Neuronal stem cell (in vitro differentiated cells): Measurements from ENCODE around the gene RSPH6A.
A peak's percentile ranks its signal among the peaks of the same experiment; 100 is the strongest.

ENCODE experiments used
- DNase-seq: peaks from one replicate; pipeline ENCODE4 v3.0.0-alpha.2; 2013; ENCODE audit warnings: low spot score
- H2AFZ ChIP-seq: one replicate; pipeline ENCODE4 v1.6.1; 2013; ENCODE audit warnings: mild to moderate bottlenecking, low read length, inconsistent platforms
- H2AK5ac ChIP-seq: 2 replicates; pipeline ENCODE4 v1.6.1; 2013; ENCODE audit warnings: low read depth, mild to moderate bottlenecking, inconsistent platforms, low read length, moderate library complexity, mixed read lengths
- H2BK120ac ChIP-seq: 2 replicates; pipeline ENCODE4 v1.6.1; 2013; ENCODE audit warnings: low read depth, mild to moderate bottlenecking, inconsistent platforms, low read length, moderate library complexity, mixed read lengths
- H2BK12ac ChIP-seq: one replicate; pipeline ENCODE4 v1.6.1; 2013; ENCODE audit warnings: low read length, inconsistent platforms
- H2BK15ac ChIP-seq: 2 replicates; pipeline ENCODE4 v1.6.1; 2013; ENCODE audit warnings: mild to moderate bottlenecking, low read length, inconsistent platforms, mixed read lengths
- H2BK5ac ChIP-seq: one replicate; pipeline ENCODE4 v1.6.1; 2013; ENCODE audit warnings: inconsistent platforms, mild to moderate bottlenecking, low read length, moderate library complexity
- H3K14ac ChIP-seq: one replicate; pipeline ENCODE4 v1.6.1; 2013; ENCODE audit warnings: low read length, inconsistent platforms
- H3K18ac ChIP-seq: 2 replicates; pipeline ENCODE4 v1.6.1; 2013; ENCODE audit warnings: low read length, inconsistent platforms
- H3K23ac ChIP-seq: 2 replicates; pipeline ENCODE4 v1.6.1; 2013; ENCODE audit warnings: low read depth, mild to moderate bottlenecking, mixed read lengths, low read length, inconsistent platforms; ENCODE audit not compliant: poor library complexity
- H3K27ac ChIP-seq: replicated peaks from 3 replicates; pipeline ENCODE4 v1.5.1; 2013; ENCODE audit warnings: low read length, inconsistent platforms
- H3K27me3 ChIP-seq, 3 experiments: 2 replicates each; pipeline ENCODE4 v1.6.1; 2013; ENCODE audit warnings: low read length in 3 of 3, mild to moderate bottlenecking in 2 of 3, inconsistent platforms in 1 of 3, low read depth in 1 of 3, mixed read lengths in 1 of 3, moderate library complexity in 1 of 3; ENCODE audit not compliant: control insufficient read depth in 3 of 3, insufficient read depth in 3 of 3
- H3K36me3 ChIP-seq, 2 donors: replicated peaks in 1 of 2; 2 replicates each; pipeline ENCODE4 v1.6.1; 2013; ENCODE audit warnings: low read length in 2 of 2; ENCODE audit not compliant: control insufficient read depth in 2 of 2, insufficient read depth in 2 of 2
- H3K4ac ChIP-seq: 2 replicates; pipeline ENCODE4 v1.6.1; 2013; ENCODE audit warnings: inconsistent platforms, mild to moderate bottlenecking, low read length, moderate library complexity
- H3K4me1 ChIP-seq, 2 donors: 1 replicate in 1 of 2; 2 replicates in 1 of 2; pipeline ENCODE4 v1.6.1; 2013; ENCODE audit warnings: low read length in 2 of 2, low read depth in 1 of 2; ENCODE audit not compliant: control insufficient read depth in 2 of 2, insufficient read depth in 1 of 2
- H3K4me2 ChIP-seq: one replicate; pipeline ENCODE4 v1.6.1; 2013; ENCODE audit warnings: mild to moderate bottlenecking, low read length, inconsistent platforms; ENCODE audit not compliant: insufficient read depth, poor library complexity, severe bottlenecking
- H3K4me3 ChIP-seq, 2 donors: 2 replicates each; pipeline ENCODE4 v1.5.1; 2013; ENCODE audit warnings: low read length in 2 of 2, mild to moderate bottlenecking in 2 of 2, inconsistent platforms in 1 of 2, moderate library complexity in 1 of 2
- H3K79me1 ChIP-seq: one replicate; pipeline ENCODE4 v1.6.1; 2013; ENCODE audit warnings: low read depth, mild to moderate bottlenecking, inconsistent platforms, low read length, moderate library complexity
- H3K9ac ChIP-seq: one replicate; pipeline ENCODE4 v1.6.1; 2013; ENCODE audit warnings: mild to moderate bottlenecking, low read depth, low read length, inconsistent platforms; ENCODE audit not compliant: poor library complexity
- H3K9me3 ChIP-seq, 2 donors: replicated peaks in 1 of 2; 2 replicates each; pipeline versions ENCODE3 to v1.6.1; 2013; ENCODE audit warnings: low read length in 2 of 2, mild to moderate bottlenecking in 2 of 2, inconsistent platforms in 1 of 2, low read depth in 1 of 2, mixed read lengths in 1 of 2, moderate library complexity in 1 of 2; ENCODE audit not compliant: control insufficient read depth in 2 of 2, insufficient read depth in 1 of 2
- H4K8ac ChIP-seq: one replicate; pipeline ENCODE4 v1.6.1; 2013; ENCODE audit warnings: low read depth, mild to moderate bottlenecking, inconsistent platforms, low read length, moderate library complexity
- H4K91ac ChIP-seq: one replicate; pipeline ENCODE4 v1.6.1; 2013; ENCODE audit warnings: low read length, low read depth, mild to moderate bottlenecking, inconsistent platforms; ENCODE audit not compliant: poor library complexity
- WGBS, 2 donors: extraction: QIAGEN DNeasy Blood & Tissue Kit; methylation state at CpG; one replicate each; pipeline ENCODE4 v1.1.7; 2013; ENCODE audit warnings: missing lambda C conversion rate in 2 of 2, mixed read lengths in 1 of 2; ENCODE audit not compliant: insufficient read length in 2 of 2, insufficient replicate concordance in 1 of 2; ENCODE audit errors: extremely low coverage in 2 of 2; 5-methylcytosine and 5-hydroxymethylcytosine counted together

The RSPH6A gene

GRCh38 chr19:45768984-45769782 lies 45.9 kb downstream of the RSPH6A start, which contains the start of gene SIX5:
TSS of gene SIX5 (minus strand) at chr19:45769252. CDS start at chr19:45768844, 408 bp downstream.
- H3K27ac ChIP-seq, result peak within 1 kb of the TSS; percentile 100
- no CpG with 5 or more reads among the region's 70 CpGs for WGBS, 2 donors
- H3K4me1 ChIP-seq, result peaks cover 24% of the 10 kb centered on the region in 2 donors
- H4K91ac ChIP-seq, result peak within 1 kb of the TSS; percentile 95
- H2BK12ac ChIP-seq, result peak within 1 kb of the TSS; percentile 73
- H2BK5ac ChIP-seq, result peak within 1 kb of the TSS; percentile 99
- H3K9ac ChIP-seq, result peak within 1 kb of the TSS; percentile 100
- H4K8ac ChIP-seq, result peak within 1 kb of the TSS; percentile 52
- peak within 1 kb of the TSS; percentile 76 for H3K4ac ChIP-seq
- H3K4me2 ChIP-seq, result peak within 1 kb of the TSS; percentile 97
- peak within 1 kb of the TSS; percentile 100 for H3K18ac ChIP-seq
- H3K14ac ChIP-seq, result peak within 1 kb of the TSS; percentile 99
- H2AK5ac ChIP-seq, result peak within 1 kb of the TSS; percentile 100
- no peaks in the 10 kb centered on the region for H3K27me3 ChIP-seq
- peak within 1 kb of the TSS; percentile 91 to 97 for H3K4me3 ChIP-seq
- peaks cover 21% of the 10 kb centered on the region for H3K79me1 ChIP-seq
- no peaks in the 10 kb centered on the region for H3K9me3 ChIP-seq
- peak within 1 kb of the TSS; percentile 92 for H2BK15ac ChIP-seq
- peak within 1 kb of the TSS; percentile 73 for H2BK120ac ChIP-seq
- peak; percentile 99 for DNase-seq
- H3K23ac ChIP-seq, result peak within 1 kb of the TSS; percentile 100
- peaks cover 13 to 44% of the 10 kb centered on the region in 2 donors for H3K36me3 ChIP-seq
- peak within 1 kb of the TSS; percentile 91 for H2AFZ ChIP-seq

- H4K91ac ChIP-seq, result peak overlapping the region; percentile 95
- no peaks in the 10 kb centered on the region for H3K9me3 ChIP-seq
- peaks cover 21% of the 10 kb centered on the region for H3K79me1 ChIP-seq
- peak overlapping the region; percentile 76 for H3K4ac ChIP-seq
- H3K36me3 ChIP-seq, result peaks cover 12 to 41% of the 10 kb centered on the region in 2 donors
- H2BK5ac ChIP-seq, result peak overlapping the region; percentile 99
- H3K27ac ChIP-seq, result peak overlapping the region; percentile 100
- H2BK120ac ChIP-seq, result peak overlapping the region; percentile 73
- peak overlapping the region; percentile 100 for H2AK5ac ChIP-seq
- peak overlapping the region; percentile 73 for H2BK12ac ChIP-seq
- H3K27me3 ChIP-seq, result no peaks in the 10 kb centered on the region
- no peak for DNase-seq
- peaks cover 29 to 30% of the 10 kb centered on the region in 2 donors for H3K4me1 ChIP-seq
- peak overlapping the region; percentile 99 for H3K14ac ChIP-seq
- no CpG with 5 or more reads among the region's 33 CpGs for WGBS, 2 donors
- H3K4me3 ChIP-seq, result peak overlapping the region; percentile 91 to 97
- H2AFZ ChIP-seq, result peak overlapping the region; percentile 84
- peak overlapping the region; percentile 97 for H3K4me2 ChIP-seq
- peak overlapping the region; percentile 30 for H2BK15ac ChIP-seq
- peak overlapping the region; percentile 100 for H3K23ac ChIP-seq
- H3K9ac ChIP-seq, result peak overlapping the region; percentile 100
- peak overlapping the region; percentile 100 for H3K18ac ChIP-seq
- H4K8ac ChIP-seq, result no peak overlapping the region
These were observed 46.5 kb downstream of the RSPH6A start for GRCh38 chr19:45768655-45768983.

- Histone ChIP-seq H3K23ac (peak overlapping the region; percentile 100), H2BK15ac (peak overlapping the region; percentile 92), H3K79me1 (peaks cover 21% of the 10 kb centered on the region), H2AK5ac (peak overlapping the region; percentile 100), H3K27ac (peak overlapping the region; percentile 100), H2BK120ac (peak overlapping the region; percentile 73), H3K4ac (peak overlapping the region; percentile 76), H3K9ac (peak overlapping the region; percentile 100), H3K9me3 (no peaks in the 10 kb centered on the region), H2AFZ (peak overlapping the region; percentile 84), H3K14ac (peak overlapping the region; percentile 98), H3K4me1 (peaks cover 29 to 30% of the 10 kb centered on the region in 2 donors), H3K4me3 (peak overlapping the region; percentile 91 to 97), H3K36me3 (peaks cover 8 to 35% of the 10 kb centered on the region in 2 donors), H3K4me2 (peak overlapping the region; percentile 97), H3K27me3 (no peaks in the 10 kb centered on the region), H3K18ac (peak overlapping the region; percentile 100), H2BK5ac (peak overlapping the region; percentile 99), H4K8ac (no peak overlapping the region), H4K91ac (peak overlapping the region; percentile 85), H2BK12ac (peak overlapping the region; percentile 73)
- DNase-seq, result peak; percentile 69
- no CpG with 5 or more reads among the region's 102 CpGs for WGBS, 2 donors
These were observed 47.0 kb downstream of the RSPH6A start for GRCh38 chr19:45767881-45768654.
